NOMO-1 (cell line): Measurements from ENCODE around the gene CFAP77.
"Not testable (repeated sequence)": the region's sequence is repeated elsewhere in the genome, so short reads cannot be mapped to it uniquely, and the experiment has no call there.

Experiments used
- DNase-seq, 2 experiments: peaks; one replicate each; lab custom pipeline; 2025; ENCODE audit not compliant: unreplicated experiment in 2 of 2; lab: John Stamatoyannopoulos, UW

CFAP77 gene

GRCh38 chr9:132543960-132544359 is 133.9 kb downstream of the CFAP77 start:
- no peak for DNase-seq

GRCh38 chr9:132545578-132545977 is 135.6 kb downstream of the CFAP77 start:
- DNase-seq, result no peak

GRCh38 chr9:132546148-132547051 is 136.4 kb downstream of the CFAP77 start:
- DNase-seq, result no peak

DNA sequence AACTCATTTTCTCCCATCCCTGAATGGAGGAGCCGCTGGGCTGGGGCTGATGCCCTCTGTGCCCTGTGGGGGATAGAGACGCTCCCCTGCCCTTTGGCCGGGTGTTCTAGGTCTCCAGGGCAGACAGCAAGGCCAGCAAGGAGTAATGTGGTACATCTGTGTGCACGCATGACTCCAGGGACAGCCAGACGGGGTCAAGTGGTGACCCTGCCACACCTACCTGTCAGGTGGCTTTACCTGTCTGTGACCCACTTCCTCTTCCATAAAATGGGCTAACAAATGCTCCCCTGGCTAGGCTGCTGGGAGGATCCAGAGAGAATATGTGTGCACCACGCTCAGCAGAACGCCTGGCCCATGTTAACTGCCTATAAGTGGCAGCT is 137.0 kb downstream of the CFAP77 start:
- no peak for DNase-seq

DNA sequence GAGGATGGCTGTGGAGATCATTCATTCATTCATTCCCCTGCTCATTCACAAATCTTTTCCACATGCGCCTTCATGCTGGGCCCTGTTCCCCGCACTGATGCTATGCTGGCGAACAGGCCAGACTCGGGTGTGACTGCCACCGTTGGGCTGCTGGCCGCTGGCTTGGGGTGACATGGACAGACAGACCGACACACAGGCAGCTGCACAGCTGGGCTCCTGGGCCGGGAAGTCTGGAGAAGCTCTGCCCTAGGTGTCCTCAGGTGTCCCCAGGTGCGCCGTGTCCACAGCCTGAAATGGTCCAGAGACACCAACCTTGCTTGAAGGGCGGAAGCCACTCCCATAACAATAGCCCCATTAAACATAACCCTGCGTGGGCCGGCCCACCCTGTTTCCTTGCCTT is 137.4 kb downstream of the CFAP77 start:
- no peak for DNase-seq

DNA sequence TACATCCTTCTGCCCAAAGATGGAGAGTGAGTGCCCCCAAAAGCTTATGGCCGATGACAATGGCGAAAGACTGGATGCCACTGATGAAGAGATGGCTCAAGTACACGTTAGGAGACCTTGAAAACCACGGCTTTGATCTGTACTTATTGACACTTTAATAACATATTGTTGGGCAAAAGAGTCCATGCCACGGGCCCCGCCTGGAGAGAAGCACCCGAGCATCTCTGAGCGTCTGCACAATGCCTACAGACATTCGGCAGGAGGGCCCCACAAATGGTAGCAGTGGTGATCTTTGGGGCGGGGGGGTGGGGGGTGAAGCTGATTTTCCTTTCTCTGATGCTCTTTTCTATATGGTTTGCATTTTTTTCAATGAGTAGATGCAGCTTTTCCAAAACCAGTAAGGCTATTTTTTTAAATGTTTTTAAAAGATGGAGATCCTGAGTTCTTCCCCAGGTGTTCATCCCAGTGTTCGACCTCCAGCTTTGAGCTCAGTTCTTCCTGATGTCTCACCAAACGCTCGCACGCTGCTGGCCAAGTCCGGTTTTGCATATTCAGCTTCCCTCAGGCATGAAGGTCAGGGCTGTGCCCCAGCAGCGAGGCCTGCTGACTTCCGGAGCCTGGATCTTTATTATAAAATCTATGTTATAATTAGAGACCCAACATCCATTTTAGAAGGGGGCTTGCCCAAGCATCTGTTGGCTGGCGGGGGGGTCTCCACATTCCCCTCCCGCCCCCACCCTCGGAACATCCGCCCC is 138.1 kb downstream of the CFAP77 start:
- DNase-seq, result no peak

DNA sequence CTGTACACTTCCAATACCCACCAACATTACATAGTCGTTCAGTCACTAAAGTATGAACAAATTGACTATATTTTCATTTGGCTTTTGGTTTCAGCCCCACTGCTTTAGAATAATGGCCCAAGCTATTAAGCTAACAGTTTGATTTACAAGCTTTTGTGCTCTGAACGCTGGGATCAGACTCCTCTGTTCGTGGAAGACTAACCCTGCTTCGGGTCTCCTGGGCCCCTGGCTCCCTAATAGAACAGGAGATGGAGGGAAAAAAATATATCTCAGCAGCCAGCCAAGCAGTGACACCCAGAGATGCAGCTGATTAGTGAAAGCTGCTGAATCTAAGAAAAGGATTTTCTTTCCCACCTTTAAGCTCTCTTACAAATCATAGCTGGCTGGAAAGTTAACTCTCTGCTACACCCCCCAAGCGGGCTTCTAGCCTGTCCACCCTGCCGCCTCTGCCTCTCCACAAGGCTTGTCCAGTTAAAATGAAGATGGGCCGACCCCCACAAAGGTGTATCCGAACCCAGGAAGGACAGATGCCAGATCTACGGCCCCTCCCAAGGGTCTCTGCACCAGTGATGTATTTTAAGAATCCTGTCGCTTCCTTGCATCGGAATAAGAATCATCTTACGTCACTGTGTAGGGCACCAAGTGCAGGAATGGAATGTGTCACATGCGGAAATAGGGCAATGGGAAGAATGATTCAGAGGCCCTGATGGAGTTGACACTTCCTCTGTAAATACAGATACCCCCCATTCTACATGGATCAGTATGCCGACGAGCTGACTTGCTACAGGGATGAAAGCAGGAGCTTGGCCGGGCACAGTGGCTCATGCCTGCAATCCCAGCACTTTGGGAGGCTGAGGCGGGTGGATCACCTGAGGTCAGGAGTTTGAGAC is 139.0 kb downstream of the CFAP77 start:
- DNase-seq, result no peak

DNA sequence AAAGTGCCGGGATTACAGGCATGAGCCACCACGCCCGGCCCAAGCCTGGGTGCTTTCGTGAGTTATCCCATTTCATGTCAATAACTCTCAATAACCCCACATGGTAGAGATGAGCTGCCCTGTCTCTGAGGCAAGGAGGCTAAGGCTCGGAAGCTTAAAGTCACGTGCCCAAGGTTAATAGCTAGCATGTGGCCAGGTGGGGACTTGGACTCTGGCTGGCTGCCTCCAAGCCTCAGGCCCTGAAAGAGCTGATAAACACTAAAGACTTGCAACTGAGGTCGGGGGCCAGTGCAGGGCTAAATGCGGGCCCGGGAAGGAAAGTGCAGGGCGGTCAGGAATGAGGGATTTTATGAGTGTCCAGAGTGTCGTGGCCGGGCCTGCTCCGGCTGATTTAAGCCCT is 141.5 kb downstream of the CFAP77 start:
- DNase-seq, result no peak

DNA sequence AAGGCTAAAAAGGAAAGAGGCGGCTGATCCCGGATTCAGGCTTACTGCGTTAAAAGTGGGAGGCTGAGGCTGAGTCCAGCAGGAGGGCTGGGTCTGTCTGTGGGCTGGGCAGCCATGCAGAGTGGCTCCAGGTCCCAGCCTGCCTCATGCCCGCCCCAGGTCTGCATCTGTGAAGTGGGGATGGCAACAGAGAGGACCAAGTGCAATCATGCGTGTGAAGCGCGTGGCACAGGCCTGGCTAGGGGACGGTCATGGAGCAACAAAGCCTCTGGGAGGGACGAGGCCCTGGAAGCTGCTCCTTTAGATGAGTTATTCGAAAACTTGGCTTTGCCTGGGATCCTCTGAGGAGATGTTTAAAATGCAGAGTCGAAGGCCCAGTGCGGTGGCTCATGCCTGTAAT is 142.0 kb downstream of the CFAP77 start:
- DNase-seq, result no peak

GRCh38 chr9:132554755-132555154 is 144.7 kb downstream of the CFAP77 start:
- DNase-seq, result no peak

DNA sequence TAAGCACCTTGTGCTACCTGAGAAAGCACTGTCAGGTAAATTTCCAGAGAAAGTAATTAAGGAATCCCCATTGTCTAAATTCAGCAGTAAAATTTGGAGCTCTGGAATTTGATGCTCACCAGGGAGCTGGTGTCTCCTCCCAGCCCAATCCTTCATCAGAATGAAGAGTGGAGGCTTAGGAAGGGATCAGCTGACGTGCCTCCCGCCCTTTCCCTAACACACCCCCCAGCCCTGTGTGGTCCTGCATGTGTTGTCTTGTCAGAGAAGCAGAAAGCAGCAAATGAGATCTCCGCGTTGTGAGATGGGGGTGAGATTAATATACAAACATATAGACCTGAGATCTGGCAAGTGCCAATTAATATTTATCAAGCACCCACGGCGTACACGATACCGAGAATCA is 145.5 kb downstream of the CFAP77 start:
- DNase-seq, result no peak

DNA sequence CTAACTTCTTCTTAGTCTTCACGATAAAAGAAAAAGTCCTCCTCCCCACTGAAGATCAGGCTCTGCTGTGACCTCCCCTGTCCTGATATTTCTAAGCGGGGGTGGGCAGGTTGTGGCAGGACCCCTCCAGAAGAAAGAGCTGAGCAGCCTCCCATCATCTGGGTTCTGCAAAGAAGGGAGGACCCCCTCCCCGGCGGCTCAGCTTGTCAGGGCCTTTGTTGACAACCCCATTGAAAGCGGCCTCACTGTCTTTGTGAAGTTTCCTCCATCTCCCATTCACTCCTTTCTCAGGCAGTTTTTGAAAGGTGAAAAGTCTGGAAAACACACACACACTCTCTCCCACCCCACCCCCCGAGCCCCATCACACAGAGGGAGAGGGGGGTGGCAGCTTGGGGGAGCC is 146.2 kb downstream of the CFAP77 start:
- no peak for DNase-seq

GRCh38 chr9:132556714-132557113 is 146.7 kb downstream of the CFAP77 start:
- no peak for DNase-seq

DNA sequence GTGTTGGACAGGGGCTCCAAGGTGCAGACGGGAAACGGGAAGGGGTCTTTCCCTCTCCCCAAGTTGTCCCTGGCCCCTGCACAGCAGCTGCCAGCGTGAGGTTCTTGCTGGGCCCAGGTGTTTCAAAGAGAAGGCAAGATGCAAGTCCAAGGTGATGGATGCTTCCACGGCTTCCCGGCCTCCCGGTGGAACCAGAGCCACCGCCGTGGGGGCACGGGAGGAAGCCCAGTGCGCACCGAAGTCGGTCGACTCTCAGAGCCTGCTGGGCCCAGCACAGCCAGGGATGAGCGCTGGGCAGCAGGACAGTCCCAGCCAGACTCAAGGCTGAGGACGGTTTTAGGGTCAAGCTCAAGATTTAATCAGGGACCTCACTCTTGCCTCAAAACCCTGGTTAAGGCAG is 147.1 kb downstream of the CFAP77 start:
- no peak for DNase-seq

- no peak for DNase-seq
Observed at GRCh38 chr9:132559711-132560110, 149.7 kb downstream of the CFAP77 start.

- no peak for DNase-seq
Observed at GRCh38 chr9:132560616-132561202, 150.7 kb downstream of the CFAP77 start.

GRCh38 chr9:132562306-132562573 is 152.2 kb downstream of the CFAP77 start:
- no peak for DNase-seq

- no peak for DNase-seq
Observed at GRCh38 chr9:132564526-132564925, 154.5 kb downstream of the CFAP77 start.

GRCh38 chr9:132568787-132569186 is 158.8 kb downstream of the CFAP77 start:
- DNase-seq, result not testable (repeated sequence)

GRCh38 chr9:132571806-132572600 is 162.0 kb downstream of the CFAP77 start:
- DNase-seq, result no peak
